Chondrocyte (in vitro differentiated cells): ENCODE data around the gene SNAP29. TPM values are rescaled to one million over a fixed set of nuclear protein-coding genes. Genes with fewer than 3 reads are reported as not detected.
"Not testable (repeated sequence)": the region's sequence is repeated elsewhere in the genome, so short reads cannot be mapped to it uniquely, and the experiment has no call there.

Experiments
- DNase-seq: peaks from one replicate; pipeline ENCODE4 v3.0.0; 2021; ENCODE audit warnings: mixed read lengths, low spot score
- H3K27ac Mint-ChIP-seq: one replicate; pipeline ENCODE4 v1.8.0; 2021; ENCODE audit warnings: mild to moderate bottlenecking, moderate library complexity, mixed read lengths; ENCODE audit not compliant: unreplicated experiment
- H3K27me3 Mint-ChIP-seq: 2 replicates; pipeline ENCODE4 v1.8.0; 2021; ENCODE audit warnings: low read depth, mixed read lengths
- H3K36me3 Mint-ChIP-seq: 2 replicates; pipeline ENCODE4 v1.8.0; 2021; ENCODE audit warnings: low read depth, mixed read lengths
- H3K4me1 Mint-ChIP-seq: 2 replicates; pipeline ENCODE4 v1.8.0; 2021; ENCODE audit warnings: low read depth, mild to moderate bottlenecking, mixed read lengths
- H3K4me3 Mint-ChIP-seq: one replicate; pipeline ENCODE4 v1.8.0; 2021; ENCODE audit warnings: mild to moderate bottlenecking, moderate library complexity, mixed read lengths; ENCODE audit not compliant: unreplicated experiment
- H3K9me3 Mint-ChIP-seq: 2 replicates; pipeline ENCODE4 v1.8.0; 2021; ENCODE audit warnings: low read depth, mixed read lengths
- total RNA-seq: library from RNA; stranded (reverse); gene quantifications from 3 replicates; pipeline ENCODE4 v1.2.1, GENCODE V29; 2021
- TF ChIP-seq, protein P1 (sequence below): fragments of 200-600 bp; sonication (generic); IDR thresholded peaks from 2 replicates; pipeline ENCODE4 v1.5.0; 2021; ENCODE audit warnings: antibody characterized with exemption, mild to moderate bottlenecking, moderate library complexity

SNAP29 gene
- total RNA-seq, 1 donor from 2014 or later, result 26.3 TPM

DNA sequence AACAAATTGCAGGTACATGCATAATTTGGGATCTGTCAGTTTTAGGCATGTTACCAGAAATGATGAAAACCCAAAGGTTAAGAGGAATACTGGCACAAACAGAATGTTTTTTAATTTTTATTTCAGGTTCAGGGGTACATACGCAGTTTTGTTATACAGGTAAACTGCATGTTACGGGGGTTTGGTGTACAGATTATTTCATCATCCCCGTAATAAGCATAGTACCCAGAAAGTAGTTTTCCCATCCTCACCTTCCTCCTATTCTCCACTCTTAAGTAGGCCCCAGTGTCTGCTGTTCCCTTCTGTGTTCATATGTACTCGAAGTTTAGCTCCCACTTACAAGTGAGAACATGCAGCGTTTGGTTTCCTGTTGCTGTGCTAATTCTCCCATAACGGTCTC, 33.2 kb upstream of the SNAP29 start:
- Mint-ChIP-seq H3K36me3 (peaks cover 18% of the 10 kb centered on the region), H3K27me3 (no peaks in the 10 kb centered on the region), H3K4me3 (no peak overlapping the region), H3K9me3 (no peaks in the 10 kb centered on the region), H3K27ac (no peak overlapping the region), H3K4me1 (no peaks in the 10 kb centered on the region)
- DNase-seq, result no peak
- TF ChIP-seq, protein P1, sequence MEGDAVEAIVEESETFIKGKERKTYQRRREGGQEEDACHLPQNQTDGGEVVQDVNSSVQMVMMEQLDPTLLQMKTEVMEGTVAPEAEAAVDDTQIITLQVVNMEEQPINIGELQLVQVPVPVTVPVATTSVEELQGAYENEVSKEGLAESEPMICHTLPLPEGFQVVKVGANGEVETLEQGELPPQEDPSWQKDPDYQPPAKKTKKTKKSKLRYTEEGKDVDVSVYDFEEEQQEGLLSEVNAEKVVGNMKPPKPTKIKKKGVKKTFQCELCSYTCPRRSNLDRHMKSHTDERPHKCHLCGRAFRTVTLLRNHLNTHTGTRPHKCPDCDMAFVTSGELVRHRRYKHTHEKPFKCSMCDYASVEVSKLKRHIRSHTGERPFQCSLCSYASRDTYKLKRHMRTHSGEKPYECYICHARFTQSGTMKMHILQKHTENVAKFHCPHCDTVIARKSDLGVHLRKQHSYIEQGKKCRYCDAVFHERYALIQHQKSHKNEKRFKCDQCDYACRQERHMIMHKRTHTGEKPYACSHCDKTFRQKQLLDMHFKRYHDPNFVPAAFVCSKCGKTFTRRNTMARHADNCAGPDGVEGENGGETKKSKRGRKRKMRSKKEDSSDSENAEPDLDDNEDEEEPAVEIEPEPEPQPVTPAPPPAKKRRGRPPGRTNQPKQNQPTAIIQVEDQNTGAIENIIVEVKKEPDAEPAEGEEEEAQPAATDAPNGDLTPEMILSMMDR, result no peak

DNA sequence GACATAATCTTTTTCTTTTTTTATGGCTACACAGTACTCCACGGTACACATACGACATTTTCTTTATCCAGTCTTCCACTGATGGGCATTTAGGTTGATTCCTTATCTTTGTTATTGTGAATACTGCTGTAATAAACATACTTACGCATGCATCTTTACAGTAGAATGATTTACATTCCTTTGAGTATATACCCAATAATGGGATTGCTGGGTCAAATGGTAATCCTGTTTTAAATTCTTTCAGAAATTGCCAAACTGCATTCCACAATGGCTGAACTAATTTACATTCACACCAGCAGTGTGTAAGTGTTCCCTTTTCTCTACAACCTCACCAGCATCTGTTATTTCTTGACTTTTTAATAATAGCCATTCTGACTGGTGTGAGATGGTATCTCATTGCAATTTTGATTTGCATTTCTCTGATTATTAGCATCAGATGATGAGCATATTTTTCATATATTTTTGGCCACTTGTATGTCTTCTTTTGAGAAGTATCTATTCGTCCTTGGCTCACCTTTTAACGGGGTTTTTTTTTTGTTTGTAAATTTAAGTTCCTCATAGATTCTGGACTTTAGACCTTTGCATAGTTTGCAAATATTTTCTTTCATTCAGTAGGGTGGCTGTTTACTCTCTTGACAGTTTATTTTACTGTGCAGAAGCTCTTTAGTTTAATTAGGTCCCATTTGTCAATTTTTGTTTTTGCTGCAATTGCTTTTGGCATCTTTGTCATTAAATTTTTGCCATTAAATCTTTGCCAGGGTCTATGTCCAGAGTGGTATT, 32.2 kb upstream of the SNAP29 start:
- H3K9me3 Mint-ChIP-seq, H3K4me1 Mint-ChIP-seq, H3K4me3 Mint-ChIP-seq, H3K27ac Mint-ChIP-seq, H3K27me3 Mint-ChIP-seq, DNase-seq: not testable (repeated sequence)
- H3K36me3 Mint-ChIP-seq, result peaks cover 23% of the 10 kb centered on the region

DNA sequence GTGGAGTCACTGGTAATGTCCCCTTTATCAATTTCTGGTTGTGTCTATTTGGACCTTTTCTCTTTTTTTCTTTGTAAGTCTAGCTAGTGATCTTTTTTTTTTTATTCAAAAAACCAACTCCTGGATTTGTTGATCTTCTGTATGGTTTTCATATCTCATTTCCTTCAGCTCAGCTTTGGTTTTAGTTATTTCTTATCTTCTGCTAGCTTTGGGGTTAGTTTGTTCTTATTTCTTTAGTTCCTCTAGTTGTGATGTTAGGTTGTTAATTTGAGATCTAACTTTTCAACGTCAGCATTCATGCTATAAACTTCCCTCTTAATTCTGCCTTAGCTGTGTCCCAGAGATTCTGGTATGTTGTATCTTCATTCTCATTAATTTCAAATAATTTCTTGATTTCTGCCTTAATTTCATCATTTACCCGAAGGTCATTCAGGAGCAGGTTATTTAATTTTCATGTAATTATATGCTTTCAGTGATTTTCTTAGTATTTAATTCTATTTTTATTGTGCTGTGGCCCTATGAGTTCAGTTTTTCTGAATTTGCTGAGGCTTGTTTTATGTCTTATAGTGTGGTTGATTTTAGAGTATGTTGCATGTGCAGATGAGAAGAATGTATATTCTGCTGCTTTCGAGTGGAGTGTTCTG, 29.2 kb upstream of the SNAP29 start:
- no peaks in the 10 kb centered on the region for H3K9me3 Mint-ChIP-seq
- TF ChIP-seq, protein P1, result no peak
- H3K27ac Mint-ChIP-seq, result no peak overlapping the region
- no peak overlapping the region for H3K4me3 Mint-ChIP-seq
- H3K27me3 Mint-ChIP-seq, result no peaks in the 10 kb centered on the region
- no peak for DNase-seq
- H3K4me1 Mint-ChIP-seq, result no peaks in the 10 kb centered on the region
- H3K36me3 Mint-ChIP-seq, result peaks cover 29% of the 10 kb centered on the region

DNA sequence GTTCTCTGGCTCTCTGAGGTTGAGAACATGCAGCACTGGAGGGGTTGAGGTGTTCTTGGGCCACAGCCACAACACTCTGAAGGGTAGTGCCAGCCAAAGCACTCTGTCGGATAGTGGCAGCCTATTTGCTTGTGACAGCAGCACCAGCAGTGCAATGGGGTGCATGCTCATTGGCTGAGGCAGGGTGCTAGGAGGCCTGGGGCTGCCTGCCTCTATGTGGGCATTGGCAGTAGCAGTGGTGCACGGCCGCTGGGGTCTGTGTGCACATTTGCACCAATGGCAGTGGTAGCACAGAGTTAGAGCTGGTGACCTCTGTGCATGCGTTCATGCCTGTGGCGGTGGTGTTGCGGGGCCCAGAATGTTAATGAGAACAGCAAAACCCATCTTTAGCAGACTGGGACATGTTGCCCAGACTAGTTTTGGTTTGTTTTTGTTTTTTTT, 25.6 kb upstream of the SNAP29 start:
- no peak for DNase-seq
- TF ChIP-seq, protein P1, result no peak
- H3K27ac Mint-ChIP-seq, result no peak overlapping the region
- H3K27me3 Mint-ChIP-seq, result no peaks in the 10 kb centered on the region
- no peak overlapping the region for H3K4me3 Mint-ChIP-seq
- no peaks in the 10 kb centered on the region for H3K9me3 Mint-ChIP-seq
- no peaks in the 10 kb centered on the region for H3K4me1 Mint-ChIP-seq
- H3K36me3 Mint-ChIP-seq, result peaks cover 29% of the 10 kb centered on the region

DNA sequence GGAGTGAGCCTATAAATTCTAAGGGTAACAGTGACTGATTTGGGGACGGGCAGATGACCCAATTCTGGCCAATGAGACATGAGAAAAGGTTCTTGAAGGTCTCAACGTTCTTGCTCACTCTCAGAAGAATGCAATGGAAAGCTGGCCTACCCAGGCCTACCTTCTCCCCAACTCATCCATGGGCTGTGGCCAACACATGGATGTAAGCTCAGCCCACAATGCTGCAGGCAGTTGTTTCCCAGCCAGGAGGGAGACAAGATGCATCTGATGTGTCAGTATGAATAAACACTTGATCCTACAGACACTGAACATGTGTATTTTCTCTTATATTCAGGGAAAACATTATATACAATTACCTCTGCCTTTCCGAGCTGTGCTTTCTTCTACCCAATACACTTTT, 24.6 kb upstream of the SNAP29 start:
- Mint-ChIP-seq H3K4me3 (no peak overlapping the region), H3K36me3 (peaks cover 23% of the 10 kb centered on the region)
- TF ChIP-seq, protein P1, result no peak

More for the DNA sequence above, 24.6 kb upstream of the SNAP29 start:
- Mint-ChIP-seq H3K27me3 (no peaks in the 10 kb centered on the region), H3K27ac (no peak overlapping the region), H3K9me3 (no peaks in the 10 kb centered on the region), H3K4me1 (no peaks in the 10 kb centered on the region)
- no peak for DNase-seq
